Fibroblast of villous mesenchyme (primary cell): ENCODE results near the gene MZT2B. TPM values are rescaled to one million over a fixed set of nuclear protein-coding genes. Genes with fewer than 3 reads are reported as not detected.
"Not testable (repeated sequence)": the region's sequence is repeated elsewhere in the genome, so short reads cannot be mapped to it uniquely, and the experiment has no call there.

Experiments
- DNase-seq: peaks from one replicate; pipeline ENCODE4 v3.0.0-alpha.2; 2010; ENCODE audit warnings: low read depth
- H3K4me3 ChIP-seq: 2 replicates; pipeline ENCODE4 v1.5.1; 2011; ENCODE audit warnings: low read depth, mild to moderate bottlenecking, low read length
- CTCF ChIP-seq: IDR thresholded peaks from 2 replicates; pipeline ENCODE4 v1.5.1; 2012; ENCODE audit warnings: low read depth, mild to moderate bottlenecking, low read length; ENCODE audit not compliant: insufficient read depth
- total RNA-seq: library from RNA; depleted of rRNA; stranded (reverse); fragments of >200 nt; gene quantifications from 2 replicates; pipeline ENCODE4 v1.2.3, GENCODE V29; 2012

Gene MZT2B
- total RNA-seq, 1 donor = 141 TPM

- not testable (repeated sequence) for DNase-seq, H3K4me3 ChIP-seq
Measured at GRCh38 chr2:130148515-130148914, 33.5 kb upstream of the MZT2B start.

- H3K4me3 ChIP-seq = no peak overlapping the region
- no peak for TF ChIP-seq CTCF
- DNase-seq = no peak
Measured at GRCh38 chr2:130150181-130151144, 31.6 kb upstream of the MZT2B start.

GRCh38 chr2:130151145-130151512 is 30.9 kb upstream of the MZT2B start:
- H3K4me3 ChIP-seq, DNase-seq: not testable (repeated sequence)

- DNase-seq, H3K4me3 ChIP-seq: not testable (repeated sequence)
Measured at GRCh38 chr2:130152136-130152815, 29.8 kb upstream of the MZT2B start.

- H3K4me3 ChIP-seq = no peak overlapping the region
Measured at GRCh38 chr2:130152816-130153595, 29.1 kb upstream of the MZT2B start.

GRCh38 chr2:130153721-130154422 is 28.2 kb upstream of the MZT2B start:
- not testable (repeated sequence) for DNase-seq, H3K4me3 ChIP-seq

More at GRCh38 chr2:130152816-130153595, 29.1 kb upstream of the MZT2B start:
- DNase-seq = no peak
- TF ChIP-seq CTCF = no peak

- H3K4me3 ChIP-seq, DNase-seq: not testable (repeated sequence)
Measured at GRCh38 chr2:130154423-130154770, 27.7 kb upstream of the MZT2B start.

GRCh38 chr2:130154773-130155765 is 27.0 kb upstream of the MZT2B start:
- no peak overlapping the region for H3K4me3 ChIP-seq
- no peak for TF ChIP-seq CTCF
- no peak for DNase-seq
